WERI-Rb-1 (cell line): ENCODE measurements around the gene SPOUT1.
A peak's percentile ranks its signal among the peaks of the same experiment; 100 is the strongest.
"Not testable (repeated sequence)": the region's sequence is repeated elsewhere in the genome, so short reads cannot be mapped to it uniquely, and the experiment has no call there.

Experiments
- DNase-seq: peaks from one replicate; pipeline ENCODE4 v3.0.0-alpha.2; 2020
- H3K27ac ChIP-seq: fragments of 250-450 bp; sonication (Bioruptor Pico); 2 replicates; pipeline ENCODE4 v1.5.1; 2020; ENCODE audit warnings: mild to moderate bottlenecking, moderate library complexity
- H3K27me3 ChIP-seq: fragments of 250-450 bp; sonication (Bioruptor Pico); 2 replicates; pipeline ENCODE4 v1.5.1; 2021; ENCODE audit warnings: mild to moderate bottlenecking, low read depth, moderate library complexity; ENCODE audit not compliant: insufficient read depth, severe bottlenecking
- H3K36me3 ChIP-seq: fragments of 250-450 bp; sonication (Bioruptor Pico); 2 replicates; pipeline ENCODE4 v1.5.1; 2020; ENCODE audit warnings: mild to moderate bottlenecking, moderate library complexity
- H3K4me3 ChIP-seq: 2 replicates; pipeline ENCODE4 v1.5.1; 2011; ENCODE audit warnings: low read depth, mild to moderate bottlenecking, control low read depth, low read length
- H3K9me3 ChIP-seq: fragments of 250-450 bp; sonication (Bioruptor Pico); 2 replicates; pipeline ENCODE4 v1.5.1; 2021; ENCODE audit warnings: mild to moderate bottlenecking, moderate library complexity; ENCODE audit not compliant: severe bottlenecking
- TF ChIP-seq, protein P1 (sequence below): IDR thresholded peaks from 2 replicates; pipeline ENCODE4 v1.5.1; 2011; ENCODE audit warnings: low read depth, mild to moderate bottlenecking, control low read depth, inconsistent platforms, low read length

The SPOUT1 gene

DNA sequence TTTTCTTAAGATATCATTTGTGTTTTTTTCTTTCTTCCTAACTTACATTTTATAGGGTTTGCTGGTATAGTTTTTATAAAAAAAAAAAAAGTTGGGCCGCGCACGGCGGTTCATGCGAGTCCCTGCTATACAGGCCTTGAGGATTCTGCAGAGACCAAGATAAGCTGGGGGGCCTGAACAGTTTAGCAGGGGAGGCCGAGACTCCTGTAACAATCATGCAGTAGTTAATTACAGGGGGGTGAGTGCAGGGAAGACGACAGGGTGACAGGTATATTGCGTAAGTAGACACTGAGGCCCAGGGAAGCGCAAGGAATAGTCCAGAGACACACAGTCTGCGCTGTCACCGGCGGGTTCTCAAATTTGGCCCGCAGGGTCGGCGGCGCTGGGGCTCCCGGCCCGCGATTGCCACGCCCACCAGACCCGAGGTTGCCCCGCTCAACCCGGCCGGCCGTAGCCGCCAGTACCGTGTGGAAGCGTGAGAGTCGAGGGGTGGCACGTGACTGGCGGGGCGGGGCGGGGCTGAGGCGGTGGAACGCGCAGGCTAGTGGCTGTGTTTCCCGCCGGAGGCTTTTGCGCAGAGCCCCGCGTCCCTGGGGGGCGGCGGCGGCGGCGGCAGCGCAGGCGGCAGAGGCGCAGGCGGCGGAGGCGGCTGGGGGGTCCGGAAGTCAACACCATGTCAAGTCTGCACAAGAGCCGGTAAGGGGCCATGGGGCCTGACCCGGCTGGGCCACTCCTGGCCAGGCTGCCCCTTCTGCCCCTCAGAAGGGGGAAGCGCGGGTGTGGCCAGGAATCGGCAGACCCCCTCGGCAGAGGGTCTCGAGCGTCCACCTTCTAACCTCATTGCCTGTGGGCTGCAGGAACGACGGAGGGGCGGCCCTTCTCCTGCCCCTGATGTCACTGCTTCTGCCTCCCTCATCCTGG is 42.7 kb downstream of the SPOUT1 start, which contains the start of gene TBC1D13:
TBC1D13 (plus strand) TSS at position 573 of the 921 bp plus-strand sequence; CDS start at position 674, 101 bp downstream.
- H3K4me3 ChIP-seq: peak within 1 kb of the TSS; percentile 98
- H3K27me3 ChIP-seq: no peaks in the 10 kb centered on the region
- H3K36me3 ChIP-seq: peaks cover 27% of the 10 kb centered on the region
- TF ChIP-seq, protein P1, sequence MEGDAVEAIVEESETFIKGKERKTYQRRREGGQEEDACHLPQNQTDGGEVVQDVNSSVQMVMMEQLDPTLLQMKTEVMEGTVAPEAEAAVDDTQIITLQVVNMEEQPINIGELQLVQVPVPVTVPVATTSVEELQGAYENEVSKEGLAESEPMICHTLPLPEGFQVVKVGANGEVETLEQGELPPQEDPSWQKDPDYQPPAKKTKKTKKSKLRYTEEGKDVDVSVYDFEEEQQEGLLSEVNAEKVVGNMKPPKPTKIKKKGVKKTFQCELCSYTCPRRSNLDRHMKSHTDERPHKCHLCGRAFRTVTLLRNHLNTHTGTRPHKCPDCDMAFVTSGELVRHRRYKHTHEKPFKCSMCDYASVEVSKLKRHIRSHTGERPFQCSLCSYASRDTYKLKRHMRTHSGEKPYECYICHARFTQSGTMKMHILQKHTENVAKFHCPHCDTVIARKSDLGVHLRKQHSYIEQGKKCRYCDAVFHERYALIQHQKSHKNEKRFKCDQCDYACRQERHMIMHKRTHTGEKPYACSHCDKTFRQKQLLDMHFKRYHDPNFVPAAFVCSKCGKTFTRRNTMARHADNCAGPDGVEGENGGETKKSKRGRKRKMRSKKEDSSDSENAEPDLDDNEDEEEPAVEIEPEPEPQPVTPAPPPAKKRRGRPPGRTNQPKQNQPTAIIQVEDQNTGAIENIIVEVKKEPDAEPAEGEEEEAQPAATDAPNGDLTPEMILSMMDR: no peak
- H3K9me3 ChIP-seq: peaks cover 9% of the 10 kb centered on the region
- peak; percentile 95 for DNase-seq
- peak within 1 kb of the TSS; percentile 79 for H3K27ac ChIP-seq

DNA sequence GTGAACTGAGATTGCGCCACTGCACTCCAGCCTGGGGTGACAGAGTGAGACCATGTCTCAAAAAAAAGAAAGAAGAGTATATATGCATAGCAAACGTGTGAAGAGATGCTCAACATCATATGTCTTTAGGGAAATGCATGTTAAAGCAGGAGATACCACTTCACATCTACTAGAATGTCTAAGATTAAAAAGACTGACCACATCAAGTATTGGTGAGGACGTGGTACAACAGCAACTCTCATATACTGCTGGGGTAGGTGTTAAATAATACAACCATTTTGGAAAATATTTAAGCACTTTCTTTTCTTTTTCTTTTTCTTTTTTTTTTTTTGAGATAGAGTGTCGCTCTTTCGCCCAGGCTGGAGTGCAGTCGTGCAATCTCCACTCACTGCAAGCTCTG is 44.2 kb downstream of the SPOUT1 start:
- Histone ChIP-seq H3K9me3 (peaks cover 18% of the 10 kb centered on the region), H3K27me3 (no peaks in the 10 kb centered on the region), H3K27ac (no peak overlapping the region), H3K4me3 (no peak overlapping the region), H3K36me3 (peaks cover 12% of the 10 kb centered on the region)
- TF ChIP-seq, protein P1: no peak
- DNase-seq: no peak

DNA sequence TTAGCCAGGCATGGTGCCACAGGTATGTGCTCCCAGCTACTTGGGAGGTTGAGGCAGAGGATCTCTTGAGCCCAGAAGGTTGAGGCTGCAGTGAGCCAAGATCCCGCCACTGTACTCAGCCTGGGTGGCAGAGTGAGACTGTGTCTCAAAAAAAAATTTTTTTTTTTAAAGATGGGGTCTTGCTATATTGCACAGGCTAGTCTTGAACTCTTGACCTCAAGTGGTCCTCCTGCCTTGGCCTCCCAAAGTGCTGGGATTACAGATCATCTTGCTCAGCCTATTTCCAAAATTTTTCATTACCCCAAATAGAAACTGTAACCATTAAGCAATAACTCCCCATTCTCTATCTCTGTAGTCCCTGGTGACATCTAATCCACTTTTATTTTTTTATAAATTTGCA is 46.9 kb downstream of the SPOUT1 start:
- DNase-seq: no peak
- TF ChIP-seq, protein P1: no peak
- peaks cover 26% of the 10 kb centered on the region for H3K9me3 ChIP-seq
- no peak overlapping the region for H3K4me3 ChIP-seq
- H3K27me3 ChIP-seq: no peaks in the 10 kb centered on the region
- no peak overlapping the region for H3K27ac ChIP-seq
- H3K36me3 ChIP-seq: no peaks in the 10 kb centered on the region

DNA sequence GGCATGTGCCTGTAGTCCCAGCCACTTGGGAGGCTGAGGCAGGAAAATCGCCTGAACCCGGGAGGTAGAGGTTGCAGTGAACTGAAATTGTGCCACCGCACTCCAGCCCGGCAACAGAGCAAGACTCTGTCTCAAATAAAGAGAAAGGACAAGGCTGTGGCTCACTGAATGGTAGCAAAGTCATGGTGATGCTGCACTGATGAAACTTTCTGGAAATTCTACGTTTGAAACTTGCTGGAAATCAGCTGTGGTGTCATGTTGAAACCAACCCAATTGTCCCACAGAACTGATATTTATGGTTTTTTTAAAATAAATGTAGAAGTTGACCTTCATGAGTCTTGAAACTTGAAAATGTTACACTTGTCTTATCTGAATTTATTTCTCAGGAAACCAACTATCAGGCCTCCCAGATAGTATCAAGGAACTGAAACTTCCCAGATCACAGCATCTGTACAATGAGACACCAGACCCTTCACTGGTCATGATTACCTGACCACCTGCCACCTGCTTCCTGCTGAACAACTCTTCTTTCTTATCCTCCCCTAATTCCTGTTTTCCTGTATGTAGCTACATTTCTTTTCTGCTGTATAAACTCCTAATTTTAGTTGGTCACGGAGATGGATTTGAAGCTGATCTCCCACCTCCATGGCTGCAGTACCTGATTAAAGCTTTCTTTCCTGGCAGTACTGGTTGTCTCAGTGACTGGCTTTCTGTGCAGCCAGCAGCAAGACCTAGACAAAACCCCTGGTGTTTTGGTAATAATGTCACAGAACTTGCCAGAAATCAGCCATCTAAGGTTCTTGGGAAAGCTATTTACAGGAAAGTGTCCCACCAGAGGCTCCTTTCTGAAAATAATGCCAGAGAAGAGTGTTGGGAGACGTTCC is 48.2 kb downstream of the SPOUT1 start:
- Histone ChIP-seq H3K36me3 (no peaks in the 10 kb centered on the region), H3K4me3 (no peak overlapping the region), H3K9me3 (peaks cover 32% of the 10 kb centered on the region), H3K27ac (no peak overlapping the region), H3K27me3 (no peaks in the 10 kb centered on the region)
- TF ChIP-seq, protein P1: no peak
- no peak for DNase-seq

- not testable (repeated sequence) for H3K27me3 ChIP-seq, H3K36me3 ChIP-seq, H3K4me3 ChIP-seq, DNase-seq, H3K27ac ChIP-seq
- H3K9me3 ChIP-seq: peaks cover 36% of the 10 kb centered on the region
These were observed 49.5 kb downstream of the SPOUT1 start for GRCh38 chr9:128780093-128780492.

- H3K27me3 ChIP-seq: no peaks in the 10 kb centered on the region
- H3K9me3 ChIP-seq: peaks cover 21% of the 10 kb centered on the region
- H3K27ac ChIP-seq: no peak overlapping the region
- TF ChIP-seq, protein P1: no peak
- H3K36me3 ChIP-seq: no peaks in the 10 kb centered on the region; the same call in 1 of the 2 replicates
- no peak for DNase-seq
- H3K4me3 ChIP-seq: no peak overlapping the region
These were observed 54.8 kb downstream of the SPOUT1 start for GRCh38 chr9:128774804-128775203.
